NOMO-1 treated with DMSO at 0.1 percent for 48 hours (cell line): ENCODE results near the gene STRADA.
A peak's percentile ranks its signal among the peaks of the same experiment; 100 is the strongest.
"Not testable (repeated sequence)": the region's sequence is repeated elsewhere in the genome, so short reads cannot be mapped to it uniquely, and the experiment has no call there.

Experiments
- DNase-seq: peaks from one replicate; lab custom pipeline; 2025; ENCODE audit not compliant: unreplicated experiment; lab: John Stamatoyannopoulos, UW

STRADA gene

DNA sequence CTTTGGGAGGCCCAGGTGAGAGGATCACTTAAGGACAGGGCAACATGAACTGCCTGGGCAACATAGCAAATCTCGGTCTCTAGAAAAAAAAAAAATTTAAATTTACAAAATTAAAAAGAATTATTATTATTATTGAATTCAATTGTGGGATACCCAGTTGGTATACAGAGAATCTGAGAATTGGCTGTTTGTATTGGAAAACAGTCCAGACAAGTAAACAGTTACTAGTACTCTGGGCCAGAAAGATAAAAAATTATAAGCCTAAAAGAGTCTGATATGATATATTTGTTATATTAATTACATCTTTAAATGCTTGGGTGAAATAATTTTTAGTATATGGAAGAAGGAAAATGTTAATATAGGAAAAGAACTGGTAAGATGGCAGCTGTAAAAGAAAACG, 16.8 kb upstream of the STRADA start:
- DNase-seq, result no peak

DNA sequence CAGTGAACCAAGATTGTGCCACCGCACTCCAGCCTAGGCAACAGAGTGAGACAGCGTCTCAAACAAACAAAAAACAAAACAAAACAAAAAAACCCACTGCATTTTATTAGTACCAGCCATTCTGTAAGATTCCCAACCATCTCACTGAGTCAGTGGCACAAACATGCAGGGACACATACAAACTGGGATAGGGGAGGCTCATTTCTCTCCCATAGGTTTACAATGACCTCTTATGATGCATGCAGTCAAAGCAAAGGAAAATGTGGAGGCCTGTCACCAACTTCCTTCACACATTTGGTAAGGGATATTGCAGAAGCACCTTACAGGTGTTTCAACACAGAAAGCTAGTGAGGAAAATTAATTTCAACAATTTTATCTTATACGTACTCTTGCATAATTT, 12.4 kb upstream of the STRADA start:
- DNase-seq, result no peak

- peak; percentile 45 for DNase-seq
Measured at GRCh38 chr17:63753215-63753614, 11.6 kb upstream of the STRADA start.

DNA sequence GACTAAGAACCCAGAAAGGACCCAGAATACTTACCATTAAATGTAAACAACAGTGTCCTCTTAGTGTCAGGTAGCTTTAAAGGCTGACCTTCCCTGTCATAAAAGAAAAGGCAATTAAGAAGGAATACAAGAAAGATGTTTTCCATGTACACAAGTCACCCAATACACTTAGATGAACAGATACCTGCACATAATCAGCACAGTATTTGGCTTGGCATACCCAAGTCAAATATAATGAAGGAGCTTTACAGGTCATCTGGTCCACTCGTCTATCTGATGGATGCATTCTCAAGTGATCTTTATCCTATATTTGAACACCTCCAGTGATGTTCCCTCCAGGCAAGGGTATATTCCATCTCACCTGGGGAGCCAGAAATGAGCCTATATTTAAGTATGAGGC, 11.1 kb upstream of the STRADA start:
- no peak for DNase-seq

- DNase-seq, result peak; percentile 76
Measured at GRCh38 chr17:63751806-63752205, 10.2 kb upstream of the STRADA start.

DNA sequence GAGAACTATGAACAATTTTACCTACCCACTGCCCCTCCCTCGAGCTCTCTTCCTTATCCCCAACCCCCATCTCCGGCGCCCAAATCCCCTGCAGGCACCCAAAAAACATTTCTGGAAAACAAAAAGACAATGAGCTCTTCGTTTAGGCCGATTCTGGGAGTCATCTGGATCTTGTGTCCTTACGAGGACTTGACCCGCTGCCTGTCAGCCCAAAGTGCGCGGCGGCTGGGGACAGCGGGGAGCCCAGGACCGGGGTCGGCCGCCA, 524 bp downstream of the STRADA start:
- DNase-seq, result peak; percentile 58

DNA sequence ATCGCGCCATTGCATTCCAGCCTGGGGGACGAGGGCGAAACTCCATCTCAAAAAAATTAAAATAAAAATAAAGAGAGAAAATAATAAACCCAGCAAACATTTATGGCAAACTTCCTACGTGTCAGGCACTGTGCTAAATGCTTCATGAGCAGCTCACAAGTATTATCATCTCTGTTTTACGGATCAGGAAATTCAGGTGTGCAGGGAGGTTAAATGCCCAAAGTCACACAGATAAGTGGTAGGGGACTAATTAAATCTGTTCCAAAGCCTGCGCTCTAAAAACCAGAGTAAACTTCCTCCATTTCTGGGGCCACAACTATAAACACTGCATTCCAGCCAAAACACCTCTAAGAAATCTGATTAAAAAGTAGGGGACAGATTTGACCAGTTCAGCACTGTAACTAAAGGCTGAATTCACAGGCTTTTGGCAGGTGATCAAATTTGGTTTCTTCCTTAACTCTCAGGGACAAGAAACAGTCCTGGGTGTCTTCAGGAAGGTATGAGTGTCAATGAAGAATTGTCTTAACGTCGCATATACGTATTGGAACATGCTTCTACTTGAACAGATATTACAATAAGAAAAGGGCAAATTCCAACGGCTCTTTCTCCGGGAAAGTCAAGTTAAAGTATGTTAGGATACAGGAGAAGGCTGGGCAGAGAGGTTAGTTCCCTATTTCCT, 996 bp downstream of the STRADA start:
- DNase-seq, result peak; percentile 25

- no peak for DNase-seq
Measured at GRCh38 chr17:63735691-63736090, 5.9 kb downstream of the STRADA start.

DNA sequence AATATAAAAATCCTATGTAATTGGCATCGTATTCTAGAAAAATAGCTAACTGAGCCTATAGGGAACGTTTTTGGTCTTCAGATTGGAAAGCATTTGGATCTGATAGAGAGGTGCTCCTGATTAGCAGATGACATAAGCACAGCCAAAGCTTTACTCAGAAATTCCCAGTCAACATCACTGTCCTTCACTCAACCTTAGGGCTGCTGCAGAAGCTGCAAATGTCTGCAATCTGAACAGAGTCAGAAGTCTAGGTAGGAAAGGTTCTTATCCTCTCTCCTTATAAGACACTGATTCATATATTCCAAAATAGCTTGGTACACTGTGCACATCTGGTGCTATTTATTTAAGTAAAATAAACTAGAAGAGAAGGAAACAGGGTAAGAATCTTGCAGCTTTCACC, 19.2 kb downstream of the STRADA start:
- DNase-seq, result no peak

- not testable (repeated sequence) for DNase-seq
Measured at GRCh38 chr17:63720194-63720593, 21.4 kb downstream of the STRADA start.

DNA sequence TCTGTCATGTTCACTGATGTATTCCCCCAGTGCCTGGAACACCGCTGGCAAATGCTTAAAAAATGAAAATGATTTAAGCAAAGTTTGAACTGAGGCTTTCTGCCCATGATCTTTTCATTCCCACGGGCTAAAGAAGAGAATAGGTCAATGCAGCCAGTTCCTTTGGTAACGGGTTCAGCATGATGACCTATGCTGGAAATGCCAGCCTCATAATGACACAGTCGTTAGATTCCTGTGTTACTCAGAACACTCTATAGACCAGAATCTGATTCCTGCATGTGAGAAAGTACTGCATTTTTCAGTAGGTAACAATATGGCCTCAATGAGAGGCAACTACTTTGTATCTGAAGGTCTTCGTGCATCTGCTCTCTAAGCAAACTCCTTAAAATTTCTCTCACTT, 22.6 kb downstream of the STRADA start:
- DNase-seq, result no peak

- no peak for DNase-seq
Measured at GRCh38 chr17:63716426-63716825, 25.2 kb downstream of the STRADA start.

DNA sequence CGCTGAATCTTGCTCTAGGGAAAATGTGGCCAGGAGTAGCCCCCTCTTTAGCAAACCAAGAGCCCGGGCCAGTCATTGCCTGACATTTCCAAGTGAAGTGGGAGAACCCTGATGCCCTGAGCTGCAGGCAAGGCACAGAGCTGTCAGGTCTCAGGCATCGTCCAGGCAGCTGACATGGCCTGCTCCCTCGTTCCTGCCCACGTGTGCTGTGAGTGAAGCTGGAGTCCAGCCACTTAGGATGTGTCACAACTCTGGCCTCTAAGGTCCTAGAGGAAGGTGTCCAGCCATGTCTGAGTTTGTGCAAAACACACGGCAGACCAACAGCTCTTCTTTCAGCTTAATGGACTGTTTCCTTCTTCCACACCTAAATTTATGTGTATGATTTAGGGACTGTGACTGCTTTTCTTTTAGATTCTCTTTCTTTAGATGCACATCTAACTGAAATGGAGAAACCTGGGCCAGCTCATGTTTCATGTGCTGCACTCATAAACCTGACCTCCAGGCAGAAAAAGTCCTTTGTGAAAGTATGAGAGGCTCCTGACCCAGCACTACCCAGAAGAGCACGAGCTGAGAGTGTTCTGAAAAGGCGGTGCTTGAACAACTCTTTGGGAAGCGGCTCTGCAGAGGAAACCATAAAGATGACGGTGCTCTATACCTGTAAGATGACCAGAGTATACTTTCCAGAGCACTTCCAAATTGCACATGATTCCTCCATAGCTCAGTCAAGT, 26.9 kb downstream of the STRADA start:
- no peak for DNase-seq

- no peak for DNase-seq
Measured at GRCh38 chr17:63709110-63709509, 32.5 kb downstream of the STRADA start.

DNA sequence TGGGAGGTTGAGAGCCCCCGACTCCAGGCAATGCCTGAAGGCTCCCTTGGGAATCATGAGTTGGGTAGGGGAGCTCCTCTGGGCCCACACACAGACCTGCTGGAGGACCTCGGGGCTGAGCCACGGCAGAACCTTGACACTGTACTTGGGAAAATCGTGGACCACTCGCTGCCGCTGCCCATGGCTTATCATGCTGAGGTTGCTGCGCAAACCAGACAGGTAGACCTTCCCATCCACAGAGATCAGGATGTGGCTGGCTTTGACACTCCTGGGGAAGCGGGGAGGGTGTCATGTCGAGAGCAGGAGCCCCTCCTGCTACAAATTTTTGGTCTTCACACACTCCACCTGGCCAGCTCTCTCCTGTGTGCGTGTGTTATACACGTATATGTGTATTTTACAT, 34.4 kb downstream of the STRADA start:
- no peak for DNase-seq

GRCh38 chr17:63706336-63707082, 35.1 kb downstream of the STRADA start:
- DNase-seq, result no peak

GRCh38 chr17:63705657-63706056, 35.9 kb downstream of the STRADA start:
- no peak for DNase-seq

DNA sequence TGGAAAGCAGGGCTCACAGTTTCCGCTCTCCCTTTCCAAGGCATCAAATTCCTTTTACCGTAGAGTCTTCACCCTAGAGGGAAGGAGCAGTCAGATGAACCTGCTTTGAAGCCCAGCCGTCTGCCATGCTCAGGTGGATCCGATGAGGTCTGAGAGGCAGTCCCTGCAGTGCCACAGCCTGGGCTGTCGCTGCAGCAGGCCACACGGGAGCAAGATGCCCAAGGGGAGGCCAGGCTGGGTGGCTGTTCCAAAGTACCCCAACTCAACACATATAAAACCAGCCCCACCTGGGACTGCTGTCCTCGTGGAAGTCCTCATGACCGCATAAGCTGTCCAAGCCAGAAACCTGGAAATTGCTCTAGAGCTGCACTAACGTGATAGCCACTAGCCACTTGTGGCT, 36.8 kb downstream of the STRADA start:
- DNase-seq, result no peak

- no peak for DNase-seq
Measured at GRCh38 chr17:63704259-63704576, 37.4 kb downstream of the STRADA start.

GRCh38 chr17:63703556-63704258, 37.9 kb downstream of the STRADA start:
- DNase-seq, result no peak

- no peak for DNase-seq
Measured at GRCh38 chr17:63703029-63703428, 38.6 kb downstream of the STRADA start.

- DNase-seq, result no peak
Measured at GRCh38 chr17:63702721-63703015, 38.9 kb downstream of the STRADA start.
